WTC11 (cell line): ENCODE data around the gene CUTC. TPM values are rescaled to one million over a fixed set of nuclear protein-coding genes. Genes with fewer than 3 reads are reported as not detected.

Experiments used
- ATAC-seq: fragments of 200-7000 bp; cut with Tn5 transposase; 2 replicates; pipeline ENCODE4 v1.10.0; 2021; ENCODE audit warnings: mild to moderate bottlenecking, moderate library complexity
- CTCF ChIA-PET: fragments of 300-600 bp; sonication (Branson Sonifier 250); formaldehyde crosslinking; loops from one replicate; lab custom pipeline; 2021; ENCODE audit warnings: antibody characterized with exemption; lab: Charles Lee
- POLR2A ChIA-PET: fragments of 350-600 bp; sonication (Branson Sonifier 250); formaldehyde crosslinking; loops from one replicate; lab custom pipeline; 2021; ENCODE audit warnings: antibody characterized with exemption; lab: Charles Lee
- DNase-seq: peaks from one replicate; pipeline ENCODE4 v3.0.0; 2021; ENCODE audit warnings: low spot score
- H3K27ac Mint-ChIP-seq: 2 replicates; pipeline ENCODE4 v1.8.0; 2021; ENCODE audit warnings: mixed read lengths
- H3K27me3 Mint-ChIP-seq: 2 replicates; pipeline ENCODE4 v1.8.0; 2021; ENCODE audit warnings: low read depth, mild to moderate bottlenecking, moderate library complexity, mixed read lengths
- H3K36me3 Mint-ChIP-seq: 2 replicates; pipeline ENCODE4 v1.8.0; 2021; ENCODE audit warnings: mixed read lengths
- H3K4me1 Mint-ChIP-seq: 2 replicates; pipeline ENCODE4 v1.8.0; 2022; ENCODE audit warnings: mixed read lengths
- H3K4me3 Mint-ChIP-seq: 2 replicates; pipeline ENCODE4 v1.8.0; 2021; ENCODE audit warnings: mild to moderate bottlenecking, moderate library complexity, mixed read lengths
- H3K9me3 Mint-ChIP-seq: 2 replicates; pipeline ENCODE4 v1.8.0; 2021; ENCODE audit warnings: mixed read lengths
- AFF4 ChIP-seq: sonication (generic); formaldehyde crosslinking; IDR thresholded peaks from 2 replicates; pipeline ENCODE4 v1.8.1; 2023; ENCODE audit warnings: mild to moderate bottlenecking, missing genetic modification reagents, borderline replicate concordance
- CREM ChIP-seq: sonication (generic); formaldehyde crosslinking; IDR thresholded peaks from 2 replicates; pipeline ENCODE4 v1.8.1; 2022; ENCODE audit warnings: mild to moderate bottlenecking, missing genetic modification reagents, moderate library complexity
- FOXK1 ChIP-seq: sonication (generic); formaldehyde crosslinking; IDR thresholded peaks from 2 replicates; pipeline ENCODE4 v1.8.0; 2022; ENCODE audit warnings: mild to moderate bottlenecking, moderate library complexity, missing genetic modification reagents
- FOXP1 ChIP-seq: sonication (generic); formaldehyde crosslinking; IDR thresholded peaks from 2 replicates; pipeline ENCODE4 v1.8.0; 2022; ENCODE audit warnings: missing genetic modification reagents, mild to moderate bottlenecking, moderate library complexity, borderline replicate concordance
- GRHL2 ChIP-seq: fragments of 250-450 bp; sonication (Bioruptor Pico); IDR thresholded peaks from 2 replicates; pipeline ENCODE4 v1.8.0; 2022; ENCODE audit warnings: mild to moderate bottlenecking, moderate library complexity; ENCODE audit not compliant: insufficient replicate concordance, severe bottlenecking
- JAZF1 ChIP-seq: fragments of 250-450 bp; sonication (Bioruptor Pico); IDR thresholded peaks from 2 replicates; pipeline ENCODE4 v1.9.0; 2021; ENCODE audit warnings: moderate library complexity, mild to moderate bottlenecking, inconsistent platforms
- MLX ChIP-seq: sonication (generic); formaldehyde crosslinking; IDR thresholded peaks from 2 replicates; pipeline ENCODE4 v1.8.1; 2023; ENCODE audit warnings: mild to moderate bottlenecking, missing genetic modification reagents, moderate library complexity
- NFE2L1 ChIP-seq: sonication (generic); formaldehyde crosslinking; IDR thresholded peaks from 2 replicates; pipeline ENCODE4 v1.8.1; 2023; ENCODE audit warnings: missing genetic modification reagents
- NFYB ChIP-seq: sonication (generic); formaldehyde crosslinking; conservative IDR thresholded peaks from 2 replicates; pipeline ENCODE4 v1.8.0; 2022; ENCODE audit warnings: low read depth, missing genetic modification reagents
- OVOL2 ChIP-seq: fragments of 250-450 bp; sonication (Bioruptor Pico); IDR thresholded peaks from 2 replicates; pipeline ENCODE4 v1.9.0; 2021; ENCODE audit warnings: mild to moderate bottlenecking, borderline replicate concordance
- RORB ChIP-seq: fragments of 250-450 bp; sonication (Bioruptor Pico); IDR thresholded peaks from 2 replicates; pipeline ENCODE4 v1.9.0; 2021; ENCODE audit warnings: mild to moderate bottlenecking
- USF1 ChIP-seq: sonication (generic); formaldehyde crosslinking; IDR thresholded peaks from 2 replicates; pipeline ENCODE4 v1.8.0; 2022; ENCODE audit warnings: mild to moderate bottlenecking, missing genetic modification reagents
- ZBTB43 ChIP-seq: sonication (generic); formaldehyde crosslinking; IDR thresholded peaks from 2 replicates; pipeline ENCODE4 v1.8.1; 2023; ENCODE audit warnings: mild to moderate bottlenecking, missing genetic modification reagents
- ZNF396 ChIP-seq: fragments of 250-450 bp; sonication (Bioruptor Pico); IDR thresholded peaks from 2 replicates; pipeline ENCODE4 v1.8.0; 2021; ENCODE audit warnings: mild to moderate bottlenecking, moderate library complexity, borderline replicate concordance
- ZNF532 ChIP-seq: fragments of 250-450 bp; sonication (Bioruptor Pico); IDR thresholded peaks from 2 replicates; pipeline ENCODE4 v1.9.0; 2021; ENCODE audit warnings: mild to moderate bottlenecking, borderline replicate concordance
- total RNA-seq: library from RNA; stranded (reverse); gene quantifications from 3 replicates; pipeline ENCODE4 v1.2.3, GENCODE V29; 2021

CUTC gene
- total RNA-seq, 1 experiment from 2014 or later: 28.6 TPM

GRCh38 chr10:99730026-99730425 is 2.0 kb upstream of the CUTC start:
- Mint-ChIP-seq H3K9me3 (no peaks in the 10 kb centered on the region), H3K36me3 (peaks cover 31% of the 10 kb centered on the region), H3K4me3 (no peak overlapping the region), H3K4me1 (peaks cover 12% of the 10 kb centered on the region), H3K27ac (no peak overlapping the region), H3K27me3 (no peaks in the 10 kb centered on the region)
- POLR2A ChIA-PET: no interaction called here
- ATAC-seq (no peak), DNase-seq (no peak)
- TF ChIP-seq ZBTB43 (CRISPR knock-in tag) (no peak), MLX (CRISPR knock-in tag) (no peak), OVOL2 (CRISPR knock-in tag) (no peak), GRHL2 (CRISPR knock-in tag) (no peak), USF1 (no peak), RORB (CRISPR knock-in tag) (no peak), FOXK1 (CRISPR knock-in tag) (no peak), AFF4 (CRISPR knock-in tag) (no peak), NFE2L1 (CRISPR knock-in tag) (no peak), NFYB (no peak), ZNF532 (no peak), FOXP1 (CRISPR knock-in tag) (no peak), ZNF396 (no peak)
- CTCF ChIA-PET: no interaction called here

GRCh38 chr10:99731306-99732032 is 565 bp upstream of the CUTC start:
- H3K27me3 Mint-ChIP-seq: no peaks in the 10 kb centered on the region
- TF ChIP-seq CREM: peak; percentile 80; the same call in 1 of the 2 replicates
- TF ChIP-seq OVOL2 (CRISPR knock-in tag): no peak
- TF ChIP-seq JAZF1 (CRISPR knock-in tag): no peak
- TF ChIP-seq, all 79 proteins: peak for 1
- ATAC-seq: no peak
- H3K9me3 Mint-ChIP-seq: no peaks in the 10 kb centered on the region
- CTCF ChIA-PET: interaction anchor here (0.6 to 1.6 kb wide), 4 partner anchors 8 to 115 kb away, joined by 3 to 6 read pairs (median 4); no protein-coding TSS in a partner anchor
- H3K36me3 Mint-ChIP-seq: peaks cover 27% of the 10 kb centered on the region
- DNase-seq: no peak
- peak overlapping the region; percentile 99 for H3K27ac Mint-ChIP-seq
- H3K4me3 Mint-ChIP-seq: peak overlapping the region; percentile 99
- POLR2A ChIA-PET: interaction anchor here (0.5 to 1.6 kb wide), 4 partner anchors 72 to 554 kb away, joined by 3 to 8 read pairs (median 5); partner anchors contain the start of genes ENTPD7 and SLC25A28
- peaks cover 12% of the 10 kb centered on the region for H3K4me1 Mint-ChIP-seq
